ENCODE results near the gene VAMP1. TPM values are rescaled to one million over a fixed set of nuclear protein-coding genes. Genes with fewer than 3 reads are reported as not detected.

Gene VAMP1
- polyA plus RNA-seq, 3 donors, result 0.84 to 24.6 (median 0.85) TPM

DNA sequence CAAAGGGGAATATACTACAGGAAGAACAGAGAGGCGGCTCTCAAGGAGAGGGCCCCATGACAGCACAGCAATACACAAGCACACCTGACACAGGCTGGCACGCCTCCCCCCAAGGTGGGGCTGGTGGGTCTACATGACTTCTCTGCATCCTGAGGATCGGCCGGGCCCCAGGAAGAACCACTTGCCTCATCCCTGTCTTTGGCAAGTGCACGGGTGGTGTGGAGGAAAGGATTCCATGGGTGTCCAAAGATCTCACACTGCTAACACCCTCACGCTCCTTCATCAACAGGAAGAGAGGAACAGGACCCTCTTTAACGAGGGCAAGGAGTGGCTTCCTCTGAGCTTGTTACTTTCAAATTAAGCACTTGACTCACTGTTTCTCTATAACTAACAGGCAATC, 7.3 kb downstream of the VAMP1 start:
- Mint-ChIP-seq H3K4me3 (no peak overlapping the region), H3K27me3 (ENCODE audit: low read depth in 3 of 3) (peaks cover 0 to 2% (median 1%) of the 10 kb centered on the region in 3 donors), H3K36me3 (peaks cover 69 to 72% of the 10 kb centered on the region in 2 donors), H3K4me1 (peaks cover 70% of the 10 kb centered on the region), H3K9me3 (no peaks in the 10 kb centered on the region), H3K27ac (peak overlapping the region; percentile 15 to 96 (median 82))
- peaks cover 19% of the 10 kb centered on the region for H3K79me2 ChIP-seq (ENCODE audit: insufficient read depth, low read length)
- no peak overlapping the region for H3K4me3 ChIP-seq (replicated peaks in 1 of 3; ENCODE audit: low read depth in 2 of 3, low read length in 3 of 3)
- DNase-seq, result no peak
- no peak overlapping the region for H2AFZ ChIP-seq (ENCODE audit: insufficient read depth, low read depth, low read length, poor library complexity, severe bottlenecking)
- H3K27ac ChIP-seq (ENCODE audit: low read depth in 1 of 2, low read length in 2 of 2), result peak overlapping the region; percentile 71 to 85
- peaks cover 51 to 59% of the 10 kb centered on the region in 2 donors for H3K4me1 ChIP-seq (ENCODE audit: control insufficient read depth in 1 of 2, insufficient read depth in 2 of 2, low read length in 2 of 2)
- H3K9me3 ChIP-seq (replicated peaks in 1 of 2; ENCODE audit: control insufficient read depth in 1 of 2, insufficient read depth in 1 of 2, low read length in 2 of 2), result no peaks in the 10 kb centered on the region
- H3K4me2 ChIP-seq (replicated peaks; ENCODE audit: extremely low read depth, low read length, poor library complexity, severe bottlenecking), result no peak overlapping the region
- peaks cover 38 to 58% of the 10 kb centered on the region in 2 donors for H3K36me3 ChIP-seq (replicated peaks in 1 of 2; ENCODE audit: control insufficient read depth in 1 of 2, insufficient read depth in 2 of 2, low read length in 2 of 2)
- no peaks in the 10 kb centered on the region for H3K27me3 ChIP-seq (ENCODE audit: control insufficient read depth in 2 of 2, insufficient read depth in 2 of 2, low read length in 2 of 2)
- peaks cover 23% of the 10 kb centered on the region for H4K20me1 ChIP-seq (ENCODE audit: insufficient read depth, low read length)
- 11% methylated on average over 3 of the region's 7 CpGs for WGBS (ENCODE audit: insufficient coverage)
- H3K9ac ChIP-seq (ENCODE audit: insufficient read depth, low read length, poor library complexity, severe bottlenecking), result no peak overlapping the region
- TF ChIP-seq, protein P1, sequence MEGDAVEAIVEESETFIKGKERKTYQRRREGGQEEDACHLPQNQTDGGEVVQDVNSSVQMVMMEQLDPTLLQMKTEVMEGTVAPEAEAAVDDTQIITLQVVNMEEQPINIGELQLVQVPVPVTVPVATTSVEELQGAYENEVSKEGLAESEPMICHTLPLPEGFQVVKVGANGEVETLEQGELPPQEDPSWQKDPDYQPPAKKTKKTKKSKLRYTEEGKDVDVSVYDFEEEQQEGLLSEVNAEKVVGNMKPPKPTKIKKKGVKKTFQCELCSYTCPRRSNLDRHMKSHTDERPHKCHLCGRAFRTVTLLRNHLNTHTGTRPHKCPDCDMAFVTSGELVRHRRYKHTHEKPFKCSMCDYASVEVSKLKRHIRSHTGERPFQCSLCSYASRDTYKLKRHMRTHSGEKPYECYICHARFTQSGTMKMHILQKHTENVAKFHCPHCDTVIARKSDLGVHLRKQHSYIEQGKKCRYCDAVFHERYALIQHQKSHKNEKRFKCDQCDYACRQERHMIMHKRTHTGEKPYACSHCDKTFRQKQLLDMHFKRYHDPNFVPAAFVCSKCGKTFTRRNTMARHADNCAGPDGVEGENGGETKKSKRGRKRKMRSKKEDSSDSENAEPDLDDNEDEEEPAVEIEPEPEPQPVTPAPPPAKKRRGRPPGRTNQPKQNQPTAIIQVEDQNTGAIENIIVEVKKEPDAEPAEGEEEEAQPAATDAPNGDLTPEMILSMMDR (IDR thresholded peaks at IDR 0.05), result no peak
- intact Hi-C loops (cut with micrococcal nuclease), result loop anchor here (5.0 kb wide), 4 partner anchors 36 to 141 kb away; partner anchors contain the start of gene IFFO1 (in 1 of the 2)

DNA sequence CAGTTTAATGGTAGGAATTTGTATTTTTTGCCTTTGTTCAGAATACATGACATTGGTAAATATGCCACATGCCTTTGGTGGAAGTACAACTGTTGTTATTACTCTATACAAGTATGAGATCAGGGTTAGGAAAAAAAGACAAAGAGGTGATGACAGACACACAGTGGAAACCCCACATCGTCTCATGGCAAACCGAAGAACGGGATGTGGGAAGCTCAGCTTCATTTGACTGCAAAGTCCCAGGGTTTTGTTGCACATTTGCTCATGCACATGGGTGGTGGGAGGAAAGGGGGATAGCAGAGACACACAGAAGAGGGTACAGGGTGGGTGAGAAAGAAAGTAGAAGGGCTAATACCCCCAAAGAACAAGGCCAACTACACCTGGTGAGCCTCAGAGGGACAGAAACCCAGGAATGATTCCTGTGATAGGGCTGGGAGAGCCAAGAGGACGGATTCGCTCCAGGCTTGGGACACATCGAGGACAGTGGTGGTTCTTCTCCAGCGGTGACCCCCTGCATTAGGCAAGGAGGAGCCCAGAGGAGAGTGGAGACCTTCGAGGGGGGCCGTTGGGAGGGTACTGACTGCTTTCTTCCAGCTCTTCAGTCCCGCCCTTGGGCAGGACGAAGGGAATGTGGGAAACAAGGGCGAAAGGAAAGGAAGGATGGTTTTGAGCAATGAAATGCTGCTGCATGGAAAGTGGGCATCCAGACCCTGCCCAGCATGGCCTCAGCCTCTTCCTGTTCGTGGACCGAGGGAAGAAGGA, 8.1 kb downstream of the VAMP1 start:
- peaks cover 14% of the 10 kb centered on the region for H3K79me2 ChIP-seq (ENCODE audit: insufficient read depth, low read length)
- H2AFZ ChIP-seq (ENCODE audit: insufficient read depth, low read depth, low read length, poor library complexity, severe bottlenecking), result no peak overlapping the region
- Mint-ChIP-seq H3K27me3 (ENCODE audit: low read depth in 3 of 3) (peaks cover 0 to 2% (median 1%) of the 10 kb centered on the region in 3 donors), H3K9me3 (no peaks in the 10 kb centered on the region), H3K4me3 (peak overlapping the region; percentile 56 to 82), H3K27ac (peak overlapping the region; percentile 84 to 97 (median 94)), H3K36me3 (peaks cover 71 to 78% of the 10 kb centered on the region in 2 donors), H3K4me1 (peaks cover 66% of the 10 kb centered on the region)
- peak in 1 of 3 donors; percentile 70 for DNase-seq
- intact Hi-C loops (cut with micrococcal nuclease), result loop anchor here (1.0 to 5.0 kb wide), 5 partner anchors 8 to 140 kb away; partner anchors contain the start of genes IFFO1 (in 1 of the 2) and VAMP1 (in 1 of the 2)
- peak overlapping the region; percentile 54 for H3K4me2 ChIP-seq (replicated peaks; ENCODE audit: extremely low read depth, low read length, poor library complexity, severe bottlenecking)
- peaks cover 45 to 66% of the 10 kb centered on the region in 2 donors for H3K36me3 ChIP-seq (replicated peaks in 1 of 2; ENCODE audit: control insufficient read depth in 1 of 2, insufficient read depth in 2 of 2, low read length in 2 of 2)
- H3K27ac ChIP-seq (ENCODE audit: low read depth in 1 of 2, low read length in 2 of 2), result peak overlapping the region; percentile 71 to 85
- TF ChIP-seq, protein P1 (IDR thresholded peaks at IDR 0.05), result no peak
- no peaks in the 10 kb centered on the region for H3K27me3 ChIP-seq (ENCODE audit: control insufficient read depth in 2 of 2, insufficient read depth in 2 of 2, low read length in 2 of 2)
- peaks cover 16% of the 10 kb centered on the region for H4K20me1 ChIP-seq (ENCODE audit: insufficient read depth, low read length)
- 74% methylated on average over 9 of the region's 14 CpGs for WGBS (ENCODE audit: insufficient coverage)
- H3K9ac ChIP-seq (ENCODE audit: insufficient read depth, low read length, poor library complexity, severe bottlenecking), result peak overlapping the region; percentile 9
- peaks cover 51 to 59% of the 10 kb centered on the region in 2 donors for H3K4me1 ChIP-seq (ENCODE audit: control insufficient read depth in 1 of 2, insufficient read depth in 2 of 2, low read length in 2 of 2)
- no peaks in the 10 kb centered on the region for H3K9me3 ChIP-seq (replicated peaks in 1 of 2; ENCODE audit: control insufficient read depth in 1 of 2, insufficient read depth in 1 of 2, low read length in 2 of 2)
- H3K4me3 ChIP-seq (replicated peaks in 1 of 3; ENCODE audit: low read depth in 2 of 3, low read length in 3 of 3), result peak overlapping the region in 1 of 3 experiments; percentile 55

Data from CD14-positive monocyte (primary cell).